HG03103 (cell line): ENCODE data around the gene PARK7.
"Not testable (repeated sequence)": the region's sequence is repeated elsewhere in the genome, so short reads cannot be mapped to it uniquely, and the experiment has no call there.

Experiments
- ATAC-seq: cut with Tn5 transposase; IDR thresholded peaks from one replicate; pipeline ENCODE4 v1.9.1; 2021; ENCODE audit warnings: low read depth; ENCODE audit not compliant: unreplicated experiment

Gene PARK7

GRCh38 chr1:7942214-7942921, 19.1 kb upstream of the PARK7 start:
- no peak for ATAC-seq

- no peak for ATAC-seq
Measured at GRCh38 chr1:7943251-7943650, 18.3 kb upstream of the PARK7 start.

GRCh38 chr1:7948960-7949359, 12.6 kb upstream of the PARK7 start:
- no peak for ATAC-seq

GRCh38 chr1:7952791-7953190, 8.7 kb upstream of the PARK7 start:
- not testable (repeated sequence) for ATAC-seq

GRCh38 chr1:7953850-7954609, 7.5 kb upstream of the PARK7 start:
- peak; percentile 95 for ATAC-seq

GRCh38 chr1:7954683-7955082, 6.8 kb upstream of the PARK7 start:
- no peak for ATAC-seq

GRCh38 chr1:7956218-7957032, 5.1 kb upstream of the PARK7 start:
- ATAC-seq, result no peak

- no peak for ATAC-seq
Measured at GRCh38 chr1:7960165-7960564, 1.3 kb upstream of the PARK7 start.

- no peak for ATAC-seq
Measured at GRCh38 chr1:7960867-7961215, 670 bp upstream of the PARK7 start.

GRCh38 chr1:7962014-7962335, 464 bp downstream of the PARK7 start:
- peak; percentile 4 for ATAC-seq

- no peak for ATAC-seq
Measured at GRCh38 chr1:7962636-7963377, 1.3 kb downstream of the PARK7 start.

GRCh38 chr1:7963378-7963730, 1.8 kb downstream of the PARK7 start:
- not testable (repeated sequence) for ATAC-seq

GRCh38 chr1:7963841-7964240, 2.3 kb downstream of the PARK7 start:
- ATAC-seq, result not testable (repeated sequence)

GRCh38 chr1:7964476-7964875, 3.0 kb downstream of the PARK7 start:
- ATAC-seq, result no peak

- ATAC-seq, result no peak
Measured at GRCh38 chr1:7967196-7967595, 5.7 kb downstream of the PARK7 start.

- no peak for ATAC-seq
Measured at GRCh38 chr1:7967651-7968050, 6.1 kb downstream of the PARK7 start.

- ATAC-seq, result no peak
Measured at GRCh38 chr1:7970246-7970645, 8.7 kb downstream of the PARK7 start.

- no peak for ATAC-seq
Measured at GRCh38 chr1:7971024-7971423, 9.5 kb downstream of the PARK7 start.

- ATAC-seq, result no peak
Measured at GRCh38 chr1:7972285-7972684, 10.8 kb downstream of the PARK7 start.

GRCh38 chr1:7973086-7973485, 11.6 kb downstream of the PARK7 start:
- ATAC-seq, result no peak
